DND-41 (cell line): ENCODE data around the gene CACTIN.

ENCODE experiments used
- ATAC-seq: fragments of 200-7000 bp; cut with Tn5 transposase; 3 replicates; pipeline ENCODE4 v1.9.1; 2021; ENCODE audit warnings: low read depth; ENCODE audit not compliant: insufficient read depth
- DNase-seq: peaks from one replicate; pipeline ENCODE4 v3.0.0-alpha.2; 2020
- H2AFZ ChIP-seq: 2 replicates; pipeline ENCODE4 v1.6.0; 2012; ENCODE audit warnings: low read depth, low read length
- H3K27ac ChIP-seq: 2 replicates; pipeline ENCODE4 v1.5.1; 2012; ENCODE audit warnings: low read length, inconsistent platforms
- H3K27me3 ChIP-seq: fragments of 200-600 bp; sonication (generic); 2 replicates; pipeline ENCODE4 v1.6.0; 2012; ENCODE audit warnings: low read length, mild to moderate bottlenecking, inconsistent platforms; ENCODE audit not compliant: insufficient read depth, poor library complexity
- H3K36me3 ChIP-seq: 2 replicates; pipeline ENCODE4 v1.5.1; 2012; ENCODE audit warnings: low read length, inconsistent platforms; ENCODE audit not compliant: insufficient read depth
- H3K4me1 ChIP-seq: 2 replicates; pipeline ENCODE4 v1.5.1; 2012; ENCODE audit warnings: mild to moderate bottlenecking, low read length; ENCODE audit not compliant: insufficient read depth
- H3K4me2 ChIP-seq: 2 replicates; pipeline ENCODE4 v1.6.0; 2012; ENCODE audit warnings: mild to moderate bottlenecking, moderate library complexity, low read length, inconsistent platforms; ENCODE audit not compliant: insufficient read depth
- H3K4me3 ChIP-seq, 2 experiments: fragments of 200-600 bp in 1 of 2; shearing (Covaris generic) in 1 of 2; 2 replicates each; pipeline ENCODE4 v1.5.1; 2012 to 2016; ENCODE audit warnings: inconsistent platforms in 2 of 2, low read length in 2 of 2, mild to moderate bottlenecking in 2 of 2, low read depth in 1 of 2, moderate library complexity in 1 of 2
- H3K79me2 ChIP-seq: 2 replicates; pipeline ENCODE4 v1.6.0; 2012; ENCODE audit warnings: low read length, inconsistent platforms; ENCODE audit not compliant: insufficient read depth
- H3K9ac ChIP-seq: 2 replicates; pipeline ENCODE4 v1.6.0; 2012; ENCODE audit warnings: low read depth, mild to moderate bottlenecking, inconsistent platforms, low read length, moderate library complexity
- H3K9me3 ChIP-seq: 2 replicates; pipeline ENCODE4 v1.5.1; 2012; ENCODE audit warnings: low read length, moderate library complexity, mild to moderate bottlenecking, inconsistent platforms; ENCODE audit not compliant: insufficient read depth, severe bottlenecking
- H4K20me1 ChIP-seq: 2 replicates; pipeline ENCODE4 v1.6.0; 2012; ENCODE audit warnings: low read length; ENCODE audit not compliant: insufficient read depth
- CTCF ChIP-seq: IDR thresholded peaks from 2 replicates; pipeline ENCODE4 v1.5.1; 2012; ENCODE audit warnings: borderline replicate concordance, low read length, moderate library complexity, mild to moderate bottlenecking; ENCODE audit not compliant: poor library complexity, severe bottlenecking; ENCODE audit errors: extremely low read depth
- EZH2 ChIP-seq: IDR thresholded peaks from 3 replicates; pipeline ENCODE4 v1.6.1; 2012; ENCODE audit warnings: borderline replicate concordance, low read depth, mild to moderate bottlenecking, moderate library complexity, low read length, inconsistent platforms; ENCODE audit not compliant: severe bottlenecking

CACTIN gene

GRCh38 chr19:3670796-3671679 lies 44.4 kb upstream of the CACTIN start:
- peaks cover 29% of the 10 kb centered on the region for H3K79me2 ChIP-seq
- H2AFZ ChIP-seq, result no peak overlapping the region
- DNase-seq, result no peak
- H3K4me1 ChIP-seq, result no peaks in the 10 kb centered on the region
- no peak for ATAC-seq
- no peak overlapping the region for H3K27ac ChIP-seq
- no peaks in the 10 kb centered on the region for H3K27me3 ChIP-seq
- H3K9ac ChIP-seq, result no peak overlapping the region
- TF ChIP-seq EZH2 (no peak), CTCF (no peak)
- no peak overlapping the region for H3K4me2 ChIP-seq
- H3K4me3 ChIP-seq, result no peak overlapping the region
- H3K9me3 ChIP-seq, result no peaks in the 10 kb centered on the region
- H4K20me1 ChIP-seq, result peaks cover 60% of the 10 kb centered on the region
- H3K36me3 ChIP-seq, result no peaks in the 10 kb centered on the region

GRCh38 chr19:3669947-3670795 lies 43.6 kb upstream of the CACTIN start:
- no peak for ATAC-seq
- Histone ChIP-seq H3K4me2 (no peak overlapping the region), H3K79me2 (peaks cover 26% of the 10 kb centered on the region), H3K27me3 (no peaks in the 10 kb centered on the region), H4K20me1 (peaks cover 57% of the 10 kb centered on the region), H3K27ac (no peak overlapping the region), H3K4me1 (no peaks in the 10 kb centered on the region), H2AFZ (no peak overlapping the region), H3K36me3 (peaks cover 4% of the 10 kb centered on the region; the same call in 1 of the 2 replicates), H3K4me3 (no peak overlapping the region), H3K9me3 (no peaks in the 10 kb centered on the region), H3K9ac (no peak overlapping the region)
- no peak for TF ChIP-seq CTCF
- no peak for TF ChIP-seq EZH2
- no peak for DNase-seq

- TF ChIP-seq EZH2 (no peak), CTCF (no peak)
- Histone ChIP-seq H3K27ac (no peak overlapping the region), H3K9ac (no peak overlapping the region), H2AFZ (no peak overlapping the region), H3K9me3 (no peaks in the 10 kb centered on the region), H3K4me2 (no peak overlapping the region), H3K4me3 (no peak overlapping the region), H3K27me3 (no peaks in the 10 kb centered on the region), H3K4me1 (no peaks in the 10 kb centered on the region), H4K20me1 (peaks cover 56% of the 10 kb centered on the region), H3K36me3 (peaks cover 10% of the 10 kb centered on the region), H3K79me2 (peaks cover 23% of the 10 kb centered on the region)
- ATAC-seq (no peak), DNase-seq (no peak)
These were observed 42.7 kb upstream of the CACTIN start for GRCh38 chr19:3669082-3669946.
